ENCODE data around the gene C4B. TPM values are rescaled to one million over a fixed set of nuclear protein-coding genes. Genes with fewer than 3 reads are reported as not detected.
"Not testable (repeated sequence)": the region's sequence is repeated elsewhere in the genome, so short reads cannot be mapped to it uniquely, and the experiment has no call there.

The C4B gene
- total RNA-seq, 1 experiment from 2014 or later: 2.7 TPM

DNA sequence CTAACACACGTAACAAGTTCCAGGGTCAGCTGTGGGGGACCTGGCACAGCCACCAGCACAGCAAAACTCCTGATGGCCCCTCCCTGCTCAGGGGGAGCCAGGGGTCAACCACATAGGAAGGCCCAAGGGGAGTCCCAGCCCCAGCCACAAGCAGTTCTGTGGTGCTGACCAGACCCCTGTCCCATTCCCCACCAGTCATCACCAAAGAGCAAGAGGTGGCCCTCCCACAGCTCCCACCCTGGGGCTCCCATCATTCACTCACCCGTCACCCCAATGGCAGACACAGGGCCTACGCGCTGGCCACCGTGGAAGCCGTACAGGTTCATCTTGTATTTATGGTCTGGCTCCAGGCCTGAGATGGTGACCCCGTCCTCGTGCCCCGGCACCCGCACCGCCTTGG is 35.1 kb downstream of the C4B start:
- H4K8ac ChIP-seq (replicated peaks; ENCODE audit: insufficient read length, low read depth, low read length); H4K91ac ChIP-seq (ENCODE audit: insufficient read length, low read depth, low read length); H3K36me3 Mint-ChIP-seq (ENCODE audit: insufficient read depth in 1 of 3, low read depth in 3 of 3); H3K9ac ChIP-seq (ENCODE audit: extremely low read depth, insufficient read length, low read length); H2AK5ac ChIP-seq (ENCODE audit: insufficient read length, low read length); H3K4me2 ChIP-seq (ENCODE audit: insufficient read depth, insufficient read length, low read length); H3K27ac Mint-ChIP-seq; H3K18ac ChIP-seq (ENCODE audit: insufficient read length, low read depth, low read length); H3K9me3 ChIP-seq (ENCODE audit: control insufficient read depth, low read depth, low read length); H2BK12ac ChIP-seq (ENCODE audit: insufficient read length, low read depth, low read length); H3K27ac ChIP-seq (ENCODE audit: insufficient read length, low read depth, low read length); H4K5ac ChIP-seq (ENCODE audit: insufficient read length, low read depth, low read length); H4K20me1 ChIP-seq (ENCODE audit: control insufficient read depth, insufficient read depth, insufficient read length); H3K79me2 ChIP-seq (ENCODE audit: insufficient read depth, low read length); H3K56ac ChIP-seq (ENCODE audit: insufficient read length, low read depth, low read length); H3K27me3 ChIP-seq (ENCODE audit: insufficient read depth, low read length); H3K14ac ChIP-seq (ENCODE audit: insufficient read depth, low read length); H3T11ph ChIP-seq (ENCODE audit: low read length); H2AFZ ChIP-seq (ENCODE audit: low read length); H3K4me1 ChIP-seq (ENCODE audit: insufficient read depth, low read length); H3K4me3 Mint-ChIP-seq; H2BK120ac ChIP-seq (ENCODE audit: low read depth, low read length, poor library complexity, severe bottlenecking); H3K23me2 ChIP-seq (ENCODE audit: insufficient read length, low read depth, low read length, poor library complexity, severe bottlenecking); H3K23ac ChIP-seq (ENCODE audit: insufficient read length, low read depth, low read length); H3K4ac ChIP-seq (ENCODE audit: low read depth, low read length); H3K27me3 Mint-ChIP-seq (ENCODE audit: low read depth); H2BK20ac ChIP-seq (ENCODE audit: low read depth, low read length, poor library complexity, severe bottlenecking); H2BK15ac ChIP-seq (ENCODE audit: low read depth, low read length); H3K79me1 ChIP-seq (ENCODE audit: insufficient read depth, low read depth, low read length, poor library complexity, severe bottlenecking); H2BK5ac ChIP-seq (ENCODE audit: insufficient read length, low read length); H3K9me3 Mint-ChIP-seq: not testable (repeated sequence)
- no CpG with 5 or more reads among the region's 11 CpGs for WGBS (ENCODE audit: extremely low coverage, insufficient read length, low lambda C conversion rate)
- peak; percentile 17 for DNase-seq
- peaks cover 2 to 11% of the 10 kb centered on the region in 2 experiments; a peak in 3 of 4 replicates for H3K4me1 Mint-ChIP-seq
